ENCODE results near the gene KCNH3. TPM values are rescaled to one million over a fixed set of nuclear protein-coding genes. Genes with fewer than 3 reads are reported as not detected.

The KCNH3 gene
- total RNA-seq, 1 experiment from 2014 or later: 0.59 TPM

DNA sequence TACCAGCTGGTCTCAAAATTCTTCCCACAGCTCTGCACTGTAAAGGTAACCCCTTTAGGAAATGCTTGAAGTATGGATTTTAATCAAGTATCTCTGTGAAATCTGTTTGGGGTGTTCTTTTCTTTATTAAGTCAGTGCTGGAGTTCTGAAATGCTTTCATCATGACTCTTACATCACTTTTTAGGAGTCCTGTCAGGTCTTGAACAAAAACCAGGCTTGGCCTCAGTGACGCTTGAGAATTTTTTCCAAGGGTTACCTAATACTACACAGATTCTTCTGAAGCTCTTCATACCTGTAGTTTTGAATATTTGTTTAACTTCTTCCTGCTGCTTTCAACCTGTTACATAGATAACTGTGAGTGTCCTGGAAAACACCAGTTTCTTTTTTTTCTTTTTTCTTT is 47.0 kb upstream of the KCNH3 start:
- no TSS peak for BruUV-seq (replicated peaks)
- no peaks in the 10 kb centered on the region for H3K27me3 Mint-ChIP-seq (ENCODE audit: unreplicated experiment)
- CTCF ChIA-PET: interaction anchor here (1.2 kb wide), 1 partner anchor 12 kb away, joined by 3 read pairs; no protein-coding TSS in a partner anchor
- peaks cover 8% of the 10 kb centered on the region for H3K4me1 Mint-ChIP-seq (ENCODE audit: low read depth, unreplicated experiment)
- TF ChIP-seq, protein P1, sequence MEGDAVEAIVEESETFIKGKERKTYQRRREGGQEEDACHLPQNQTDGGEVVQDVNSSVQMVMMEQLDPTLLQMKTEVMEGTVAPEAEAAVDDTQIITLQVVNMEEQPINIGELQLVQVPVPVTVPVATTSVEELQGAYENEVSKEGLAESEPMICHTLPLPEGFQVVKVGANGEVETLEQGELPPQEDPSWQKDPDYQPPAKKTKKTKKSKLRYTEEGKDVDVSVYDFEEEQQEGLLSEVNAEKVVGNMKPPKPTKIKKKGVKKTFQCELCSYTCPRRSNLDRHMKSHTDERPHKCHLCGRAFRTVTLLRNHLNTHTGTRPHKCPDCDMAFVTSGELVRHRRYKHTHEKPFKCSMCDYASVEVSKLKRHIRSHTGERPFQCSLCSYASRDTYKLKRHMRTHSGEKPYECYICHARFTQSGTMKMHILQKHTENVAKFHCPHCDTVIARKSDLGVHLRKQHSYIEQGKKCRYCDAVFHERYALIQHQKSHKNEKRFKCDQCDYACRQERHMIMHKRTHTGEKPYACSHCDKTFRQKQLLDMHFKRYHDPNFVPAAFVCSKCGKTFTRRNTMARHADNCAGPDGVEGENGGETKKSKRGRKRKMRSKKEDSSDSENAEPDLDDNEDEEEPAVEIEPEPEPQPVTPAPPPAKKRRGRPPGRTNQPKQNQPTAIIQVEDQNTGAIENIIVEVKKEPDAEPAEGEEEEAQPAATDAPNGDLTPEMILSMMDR (IDR thresholded peaks at IDR 0.05; ENCODE audit: unreplicated experiment): no peak
- no peak overlapping the region for H3K4me3 Mint-ChIP-seq (ENCODE audit: low read depth, unreplicated experiment)
- intact Hi-C loops (cut with micrococcal nuclease; ENCODE audit: unreplicated experiment): no loop called here
- peaks cover 9% of the 10 kb centered on the region for H3K36me3 Mint-ChIP-seq (ENCODE audit: insufficient read depth, unreplicated experiment)
- H3K9me3 Mint-ChIP-seq (ENCODE audit: low read depth, unreplicated experiment): no peaks in the 10 kb centered on the region
- no peak overlapping the region for H3K27ac Mint-ChIP-seq (ENCODE audit: unreplicated experiment)
- DNase-seq: no peak

DNA sequence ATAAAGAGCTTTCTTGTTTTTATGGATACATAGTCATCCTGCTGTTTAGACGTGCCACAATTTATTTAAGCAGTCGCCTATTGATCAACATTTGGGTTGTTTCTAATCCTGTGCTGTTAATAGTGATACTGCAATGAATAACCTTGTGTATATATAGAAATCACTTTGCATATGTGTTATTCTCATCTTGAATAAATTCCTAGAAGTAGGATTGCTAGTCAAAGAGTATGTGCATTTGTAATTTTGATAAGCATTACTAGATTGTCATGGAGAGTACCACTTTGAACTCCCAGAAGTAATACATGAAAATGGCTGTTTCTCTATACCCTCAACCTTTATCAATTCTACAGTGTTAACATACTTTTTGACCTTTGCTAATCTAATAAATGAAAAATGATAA is 44.9 kb upstream of the KCNH3 start:
- Mint-ChIP-seq H3K9me3 (ENCODE audit: low read depth, unreplicated experiment) (no peaks in the 10 kb centered on the region), H3K36me3 (ENCODE audit: insufficient read depth, unreplicated experiment) (peaks cover 13% of the 10 kb centered on the region), H3K27ac (ENCODE audit: unreplicated experiment) (no peak overlapping the region), H3K4me3 (ENCODE audit: low read depth, unreplicated experiment) (no peak overlapping the region), H3K27me3 (ENCODE audit: unreplicated experiment) (no peaks in the 10 kb centered on the region), H3K4me1 (ENCODE audit: low read depth, unreplicated experiment) (peaks cover 8% of the 10 kb centered on the region)
- no TSS peak for BruUV-seq (replicated peaks)
- intact Hi-C loops (cut with micrococcal nuclease; ENCODE audit: unreplicated experiment): no loop called here
- TF ChIP-seq, protein P1 (IDR thresholded peaks at IDR 0.05; ENCODE audit: unreplicated experiment): no peak
- DNase-seq: no peak
- CTCF ChIA-PET: no interaction called here

DNA sequence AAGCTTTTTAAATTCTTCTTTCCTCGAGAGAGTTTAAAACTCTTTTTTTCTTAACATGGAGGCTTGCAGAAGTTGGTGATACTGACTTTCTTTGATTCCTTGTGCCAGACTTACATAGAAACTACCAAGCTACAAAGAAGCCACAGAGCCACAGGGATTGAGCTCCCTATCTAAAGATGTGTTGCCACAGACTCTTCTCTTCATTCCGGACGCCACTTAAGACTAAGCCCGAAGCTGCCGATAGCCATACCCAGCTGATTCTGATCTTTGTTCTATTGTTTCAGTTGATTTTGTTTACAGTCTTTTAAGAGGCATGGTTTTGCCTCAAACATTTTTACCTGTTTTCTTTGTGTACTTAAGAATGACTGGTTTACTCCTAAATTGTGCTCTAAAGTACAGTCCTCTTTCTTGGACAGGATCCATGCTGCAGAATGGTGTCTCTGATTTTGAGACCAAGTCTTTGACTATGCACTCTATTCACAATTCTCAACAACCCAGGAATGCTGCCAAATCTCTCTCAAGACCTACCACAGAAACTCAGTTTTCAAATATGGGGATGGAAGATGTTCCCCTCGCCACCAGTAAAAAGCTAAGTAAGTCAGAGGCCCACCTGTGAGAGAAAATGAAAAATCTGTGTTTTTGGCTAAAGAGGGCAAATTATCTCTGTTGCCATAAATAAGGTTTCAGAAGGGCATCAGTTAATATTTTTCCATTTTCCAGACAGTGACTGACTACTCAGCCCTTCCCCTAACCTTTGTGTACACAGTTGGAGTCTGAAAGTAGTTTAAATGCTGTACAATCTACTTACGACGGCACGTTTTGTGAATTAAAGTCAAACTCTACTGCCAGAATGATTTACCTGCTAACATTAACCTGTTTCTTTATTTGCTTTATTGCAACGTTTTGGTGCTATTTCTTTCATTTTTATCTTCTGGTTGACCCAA is 42.1 kb upstream of the KCNH3 start:
- BruUV-seq (replicated peaks): no TSS peak
- intact Hi-C loops (cut with micrococcal nuclease; ENCODE audit: unreplicated experiment): no loop called here
- CTCF ChIA-PET: interaction anchor here (0.6 kb wide), 1 partner anchor 15 kb away, joined by 3 read pairs; no protein-coding TSS in a partner anchor
- H3K9me3 Mint-ChIP-seq (ENCODE audit: low read depth, unreplicated experiment): no peaks in the 10 kb centered on the region
- no peaks in the 10 kb centered on the region for H3K4me1 Mint-ChIP-seq (ENCODE audit: low read depth, unreplicated experiment)
- H3K27me3 Mint-ChIP-seq (ENCODE audit: unreplicated experiment): no peaks in the 10 kb centered on the region
- no peak overlapping the region for H3K4me3 Mint-ChIP-seq (ENCODE audit: low read depth, unreplicated experiment)
- TF ChIP-seq, protein P1 (IDR thresholded peaks at IDR 0.05; ENCODE audit: unreplicated experiment): no peak
- H3K36me3 Mint-ChIP-seq (ENCODE audit: insufficient read depth, unreplicated experiment): peaks cover 9% of the 10 kb centered on the region
- H3K27ac Mint-ChIP-seq (ENCODE audit: unreplicated experiment): no peak overlapping the region
- DNase-seq: no peak

DNA sequence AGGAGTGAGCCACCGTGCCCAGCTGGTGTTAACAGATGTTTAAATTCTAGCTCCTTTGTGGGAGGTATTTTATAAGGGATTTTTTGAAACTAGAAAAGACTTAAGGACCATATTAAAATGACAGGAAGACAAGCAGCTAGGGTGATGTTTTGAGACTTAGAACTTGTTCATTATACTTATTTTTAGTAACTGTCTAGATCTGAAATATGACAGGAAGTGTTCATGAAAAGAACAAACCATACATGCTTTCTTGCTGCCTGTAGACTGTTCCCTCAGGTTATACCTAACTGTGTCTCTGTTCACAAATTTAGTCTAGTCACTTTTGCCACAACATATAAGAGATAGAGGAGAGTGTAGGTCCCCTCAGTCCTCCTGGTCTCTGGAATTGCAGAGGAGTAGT is 36.9 kb upstream of the KCNH3 start:
- Mint-ChIP-seq H3K4me1 (ENCODE audit: low read depth, unreplicated experiment) (peaks cover 11% of the 10 kb centered on the region), H3K9me3 (ENCODE audit: low read depth, unreplicated experiment) (no peaks in the 10 kb centered on the region), H3K4me3 (ENCODE audit: low read depth, unreplicated experiment) (no peak overlapping the region), H3K27ac (ENCODE audit: unreplicated experiment) (no peak overlapping the region), H3K36me3 (ENCODE audit: insufficient read depth, unreplicated experiment) (peaks cover 18% of the 10 kb centered on the region), H3K27me3 (ENCODE audit: unreplicated experiment) (no peaks in the 10 kb centered on the region)
- no TSS peak for BruUV-seq (replicated peaks)
- no peak for DNase-seq
- TF ChIP-seq, protein P1 (IDR thresholded peaks at IDR 0.05; ENCODE audit: unreplicated experiment): no peak
- CTCF ChIA-PET: no interaction called here
- intact Hi-C loops (cut with micrococcal nuclease; ENCODE audit: unreplicated experiment): no loop called here

Data from Calu3 (cell line).